ENCODE measurements around the gene SNAPC2. TPM values are rescaled to one million over a fixed set of nuclear protein-coding genes. Genes with fewer than 3 reads are reported as not detected.

SNAPC2 gene
- total RNA-seq, 2 donors from 2014 or later: 13.4 to 15.4 TPM

- peaks cover 9% of the 10 kb centered on the region for H3K4me1 ChIP-seq
- no peak overlapping the region for H3K27ac ChIP-seq
- DNase-seq: no peak
- intact Hi-C loops (cut with DNase I): no loop called here
- no peak for TF ChIP-seq CTCF (IDR thresholded peaks at IDR 0.05)
- H3K27me3 ChIP-seq: peaks cover 32% of the 10 kb centered on the region
- no peaks in the 10 kb centered on the region for H3K9me3 ChIP-seq
- H3K36me3 ChIP-seq: peaks cover 8% of the 10 kb centered on the region
- H3K9ac ChIP-seq (ENCODE audit: low read depth in 2 of 2, low read length in 2 of 2): no peak overlapping the region
- H3K4me3 ChIP-seq: no peak overlapping the region
Observed at GRCh38 chr19:7912697-7913564, 7.2 kb upstream of the SNAPC2 start.

GRCh38 chr19:7913652-7914051 lies 6.5 kb upstream of the SNAPC2 start:
- H3K9me3 ChIP-seq: no peaks in the 10 kb centered on the region
- no peak overlapping the region for H3K4me3 ChIP-seq
- H3K4me1 ChIP-seq: peaks cover 9% of the 10 kb centered on the region
- H3K27ac ChIP-seq: no peak overlapping the region
- no peak for DNase-seq
- no peak for TF ChIP-seq CTCF (IDR thresholded peaks at IDR 0.05)
- peaks cover 8% of the 10 kb centered on the region for H3K36me3 ChIP-seq
- no peak overlapping the region for H3K9ac ChIP-seq (ENCODE audit: low read depth in 2 of 2, low read length in 2 of 2)
- intact Hi-C loops (cut with DNase I): no loop called here
- peaks cover 39% of the 10 kb centered on the region for H3K27me3 ChIP-seq

- DNase-seq: no peak
- no peak for TF ChIP-seq CTCF (IDR thresholded peaks at IDR 0.05)
- Histone ChIP-seq H3K9ac (ENCODE audit: low read depth in 2 of 2, low read length in 2 of 2) (no peak overlapping the region), H3K36me3 (peaks cover 8% of the 10 kb centered on the region), H3K27me3 (peaks cover 41% of the 10 kb centered on the region), H3K27ac (no peak overlapping the region), H3K9me3 (no peaks in the 10 kb centered on the region), H3K4me3 (no peak overlapping the region), H3K4me1 (peaks cover 9% of the 10 kb centered on the region)
- intact Hi-C loops (cut with DNase I): no loop called here
Observed at GRCh38 chr19:7914099-7914498, 6.0 kb upstream of the SNAPC2 start.

- Histone ChIP-seq H3K9ac (ENCODE audit: low read depth in 2 of 2, low read length in 2 of 2) (no peak within 1 kb of the TSS), H3K4me1 (peaks cover 9% of the 10 kb centered on the region), H3K27me3 (peaks cover 41% of the 10 kb centered on the region)
Observed at GRCh38 chr19:7914598-7915045, 5.5 kb upstream of the SNAPC2 start, which contains the start of gene TGFBR3L. TSS of gene TGFBR3L (plus strand) at chr19:7914830.

More at GRCh38 chr19:7914598-7915045, 5.5 kb upstream of the SNAPC2 start, which contains the start of gene TGFBR3L:
- H3K27ac ChIP-seq: no peak within 1 kb of the TSS
- no peak within 1 kb of the TSS for H3K4me3 ChIP-seq
- intact Hi-C loops (cut with DNase I): no loop called here
- DNase-seq: no peak
- no peaks in the 10 kb centered on the region for H3K9me3 ChIP-seq
- peaks cover 8% of the 10 kb centered on the region for H3K36me3 ChIP-seq
- TF ChIP-seq CTCF (IDR thresholded peaks at IDR 0.05): no peak

All from colonic mucosa (tissue), 4 donors.